SK-N-SH treated with all-trans-retinoic acid at 6 μM for 48 hours (cell line): ENCODE measurements around the gene FBLN7.

ENCODE experiments used
- ATAC-seq: fragments of 200-7000 bp; cut with Tn5 transposase; 3 replicates; pipeline ENCODE4 v1.9.1; 2020; ENCODE audit warnings: mild to moderate bottlenecking, moderate library complexity
- ARNTL ChIP-seq: fragments of 450-650 bp; formaldehyde crosslinking; IDR thresholded peaks from 2 replicates; pipeline ENCODE4 v1.5.0; 2020; ENCODE audit warnings: low read depth, mild to moderate bottlenecking, moderate library complexity, borderline replicate concordance
- BACH2 ChIP-seq: fragments of 250-450 bp; sonication (Bioruptor Pico); IDR thresholded peaks from 2 replicates; pipeline ENCODE4 v1.9.0; 2021; ENCODE audit warnings: mild to moderate bottlenecking, borderline replicate concordance
- CREB5 ChIP-seq: fragments of 250-450 bp; sonication (Bioruptor Pico); IDR thresholded peaks from 2 replicates; pipeline ENCODE4 v1.5.1; 2020; ENCODE audit warnings: low read depth, mild to moderate bottlenecking, moderate library complexity
- CSDC2 ChIP-seq: fragments of 250-450 bp; sonication (Bioruptor Pico); IDR thresholded peaks from 2 replicates; pipeline ENCODE4 v1.5.0; 2020; ENCODE audit warnings: mild to moderate bottlenecking, moderate library complexity
- CSRNP3 ChIP-seq: fragments of 250-450 bp; sonication (Bioruptor Pico); IDR thresholded peaks from 2 replicates; pipeline ENCODE4 v1.5.1; 2021; ENCODE audit warnings: mild to moderate bottlenecking, moderate library complexity
- ISL1 ChIP-seq: fragments of 250-450 bp; sonication (Bioruptor Pico); IDR thresholded peaks from 2 replicates; pipeline ENCODE4 v2.1.2; 2022; ENCODE audit warnings: mild to moderate bottlenecking, moderate library complexity
- OSR1 ChIP-seq: fragments of 250-450 bp; sonication (Bioruptor Pico); IDR thresholded peaks from 2 replicates; pipeline ENCODE4 v1.8.0; 2022; ENCODE audit warnings: moderate library complexity, mild to moderate bottlenecking, inconsistent platforms
- PATZ1 ChIP-seq: fragments of 250-450 bp; sonication (Bioruptor Pico); IDR thresholded peaks from 2 replicates; pipeline ENCODE4 v1.8.0; 2020; ENCODE audit warnings: mild to moderate bottlenecking, moderate library complexity, borderline replicate concordance
- POU6F1 ChIP-seq: fragments of 250-450 bp; sonication (Bioruptor Pico); IDR thresholded peaks from 2 replicates; pipeline ENCODE4 v1.8.0; 2021; ENCODE audit warnings: low read depth, mild to moderate bottlenecking, moderate library complexity, borderline replicate concordance
- RARB ChIP-seq: fragments of 250-450 bp; sonication (Bioruptor Pico); IDR thresholded peaks from 2 replicates; pipeline ENCODE4 v1.8.0; 2021; ENCODE audit warnings: mild to moderate bottlenecking, moderate library complexity
- TOX ChIP-seq: fragments of 250-450 bp; sonication (Bioruptor Pico); IDR thresholded peaks from 2 replicates; pipeline ENCODE4 v1.8.0; 2021; ENCODE audit warnings: mild to moderate bottlenecking, moderate library complexity, borderline replicate concordance
- TSHZ2 ChIP-seq: fragments of 250-450 bp; sonication (Bioruptor Pico); IDR thresholded peaks from 2 replicates; pipeline ENCODE4 v1.5.0; 2020; ENCODE audit warnings: mild to moderate bottlenecking, moderate library complexity
- ZFP3 ChIP-seq: fragments of 250-450 bp; sonication (Bioruptor Pico); IDR thresholded peaks from 2 replicates; pipeline ENCODE4 v1.5.0; 2020; ENCODE audit warnings: mild to moderate bottlenecking, moderate library complexity
- ZFP30 ChIP-seq: fragments of 450-650 bp; formaldehyde crosslinking; IDR thresholded peaks from 2 replicates; pipeline ENCODE4 v1.5.0; 2022; ENCODE audit warnings: mild to moderate bottlenecking, moderate library complexity
- ZNF565 ChIP-seq: fragments of 450-650 bp; formaldehyde crosslinking; conservative IDR thresholded peaks from 2 replicates; pipeline ENCODE4 v1.5.0; 2020; ENCODE audit warnings: low read depth, mild to moderate bottlenecking, moderate library complexity

FBLN7 gene

GRCh38 chr2:112159454-112159921 lies 21.3 kb downstream of the FBLN7 start:
- TF ChIP-seq ISL1 (CRISPR knock-in tag) (no peak), ZFP3 (no peak)
- ATAC-seq = no peak

GRCh38 chr2:112160283-112161250 lies 22.4 kb downstream of the FBLN7 start:
- TF ChIP-seq PATZ1 (CRISPR knock-in tag) = no peak
- ATAC-seq = no peak

GRCh38 chr2:112161431-112162145 lies 23.4 kb downstream of the FBLN7 start:
- TF ChIP-seq ZFP30 (CRISPR knock-in tag) = no peak
- TF ChIP-seq ISL1 (CRISPR knock-in tag) = no peak
- no peak for TF ChIP-seq CSDC2 (CRISPR knock-in tag)
- TF ChIP-seq TOX (CRISPR knock-in tag) = no peak
- TF ChIP-seq CSRNP3 (CRISPR knock-in tag) = no peak
- no peak for TF ChIP-seq BACH2 (CRISPR knock-in tag)
- no peak for TF ChIP-seq TSHZ2
- no peak for TF ChIP-seq OSR1 (CRISPR knock-in tag)
- TF ChIP-seq ARNTL (CRISPR knock-in tag) = no peak
- TF ChIP-seq POU6F1 (CRISPR knock-in tag) = no peak
- TF ChIP-seq CREB5 = no peak
- no peak for TF ChIP-seq ZFP3
- no peak for TF ChIP-seq PATZ1 (CRISPR knock-in tag)
- no peak for TF ChIP-seq RARB
- no peak for TF ChIP-seq ZNF565 (CRISPR knock-in tag)
- TF ChIP-seq, all 23 proteins: peak for 0

More at GRCh38 chr2:112161431-112162145, 23.4 kb downstream of the FBLN7 start:
- no peak for ATAC-seq
